Measurements from ENCODE around the gene CPNE6.

CPNE6 gene

DNA sequence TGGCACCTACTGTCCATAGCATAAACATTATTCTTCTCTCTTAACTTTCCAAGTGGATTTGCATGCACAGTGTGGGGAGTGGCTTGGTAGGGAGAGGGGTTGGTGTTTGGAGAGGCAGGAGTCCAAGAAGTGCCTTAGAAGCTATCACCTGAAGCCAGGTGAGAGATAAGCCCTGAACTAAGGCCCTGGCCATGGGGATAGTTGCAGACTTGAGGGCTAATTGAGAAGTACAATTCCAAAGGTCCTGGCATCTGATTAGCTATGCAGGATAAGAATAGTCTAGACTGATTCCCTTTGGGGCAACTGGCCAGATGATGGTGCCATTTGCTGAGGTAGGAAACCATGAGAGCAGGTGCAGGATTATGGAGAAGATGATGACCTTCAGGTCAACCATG is 20.7 kb downstream of the CPNE6 start:
- H3K9me3 ChIP-seq (ENCODE audit: control insufficient read depth, low read length): no peaks in the 10 kb centered on the region
- H3K4me3 ChIP-seq (ENCODE audit: extremely low read depth, insufficient read depth, low read length, poor library complexity, severe bottlenecking): no peak overlapping the region
- H3K36me3 ChIP-seq (ENCODE audit: control insufficient read depth, insufficient read depth, low read length): peaks cover 6% of the 10 kb centered on the region
- H3K4me1 ChIP-seq (ENCODE audit: control insufficient read depth, insufficient read depth, low read length, poor library complexity, severe bottlenecking): no peaks in the 10 kb centered on the region
- H3K27ac ChIP-seq (ENCODE audit: low read depth, low read length, severe bottlenecking): no peak overlapping the region

DNA sequence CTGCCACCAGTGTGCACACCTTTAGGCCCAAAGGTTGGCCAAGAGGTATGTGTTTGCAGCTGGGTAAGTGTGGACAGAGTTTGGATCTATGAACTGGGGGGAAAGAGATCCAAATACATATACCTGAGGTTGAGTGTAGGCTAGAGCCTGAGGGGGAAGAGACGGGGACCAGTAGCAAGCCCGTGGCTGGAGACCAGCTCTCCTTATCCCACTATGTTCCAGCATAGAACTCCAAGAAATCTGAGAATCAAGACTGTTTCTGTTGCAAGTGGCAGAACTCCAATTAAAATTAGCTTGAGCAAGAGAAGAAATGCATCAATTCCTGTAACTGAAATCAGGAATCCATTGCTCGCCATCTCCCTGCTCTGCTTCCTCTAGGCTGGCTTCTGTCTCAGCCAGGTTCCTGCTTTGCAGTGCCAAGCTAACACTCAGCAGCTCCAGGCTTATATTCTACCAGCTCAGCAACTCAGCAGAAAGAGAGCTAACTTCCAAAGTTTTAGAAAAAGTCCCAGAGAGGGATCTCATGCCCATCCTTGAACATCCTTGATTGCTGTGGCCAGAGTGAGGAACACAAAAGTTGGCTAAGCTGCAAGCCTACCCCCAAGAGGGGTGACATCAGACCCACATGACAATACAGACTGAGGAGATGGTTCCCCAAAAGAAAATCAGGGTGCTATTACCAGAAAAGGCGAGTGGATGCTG is 21.3 kb downstream of the CPNE6 start:
- WGBS, 2 experiments (ENCODE audit: insufficient coverage in 2 of 2): 90 to 100% methylated on average over 3 to 4 of the region's 4 CpGs
- Histone ChIP-seq H3K36me3 (ENCODE audit: control insufficient read depth, insufficient read depth, low read length) (peaks cover 6% of the 10 kb centered on the region), H3K9me3 (ENCODE audit: control insufficient read depth, low read length) (no peaks in the 10 kb centered on the region), H3K4me1 (ENCODE audit: control insufficient read depth, insufficient read depth, low read length, poor library complexity, severe bottlenecking) (no peaks in the 10 kb centered on the region), H3K4me3 (ENCODE audit: extremely low read depth, insufficient read depth, low read length, poor library complexity, severe bottlenecking) (no peak overlapping the region), H3K27ac (ENCODE audit: low read depth, low read length, severe bottlenecking) (no peak overlapping the region)

DNA sequence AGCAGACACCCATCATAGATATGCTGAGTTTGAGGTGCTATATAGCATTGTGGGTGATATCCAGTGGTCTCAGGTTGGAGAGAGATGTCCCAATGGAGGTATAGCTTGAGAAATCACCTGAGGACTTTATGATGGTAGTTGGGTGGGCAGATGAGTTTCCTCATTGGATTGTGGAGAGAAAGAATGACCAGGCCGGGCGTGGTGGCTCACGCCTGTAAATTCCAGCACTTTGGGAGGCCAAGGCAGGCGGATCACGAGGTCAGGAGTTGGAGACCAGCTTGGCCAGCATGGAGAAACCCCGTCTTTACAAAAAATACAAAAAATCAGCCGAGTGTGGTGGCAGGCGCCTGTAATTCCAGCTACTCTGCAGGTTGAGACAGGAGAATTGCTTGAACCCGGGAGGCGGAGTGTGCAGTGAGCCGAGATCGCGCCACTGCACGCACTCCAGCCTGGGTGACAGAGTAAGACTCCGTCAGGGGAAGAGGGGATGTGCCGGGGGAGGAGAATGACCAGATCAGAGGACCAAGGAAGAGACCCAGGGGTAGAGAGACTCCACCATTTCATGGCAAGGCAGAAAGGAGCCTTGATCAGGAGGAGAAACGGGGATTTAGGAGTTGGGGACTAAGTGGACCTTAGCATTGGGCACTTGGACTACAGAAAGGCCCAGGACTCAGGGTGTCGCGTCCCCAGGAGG is 22.0 kb downstream of the CPNE6 start:
- Histone ChIP-seq H3K36me3 (ENCODE audit: control insufficient read depth, insufficient read depth, low read length) (peaks cover 13% of the 10 kb centered on the region), H3K4me1 (ENCODE audit: control insufficient read depth, insufficient read depth, low read length, poor library complexity, severe bottlenecking) (no peaks in the 10 kb centered on the region), H3K27ac (ENCODE audit: low read depth, low read length, severe bottlenecking) (peak overlapping the region; percentile 78), H3K9me3 (ENCODE audit: control insufficient read depth, low read length) (no peaks in the 10 kb centered on the region), H3K4me3 (ENCODE audit: extremely low read depth, insufficient read depth, low read length, poor library complexity, severe bottlenecking) (peak overlapping the region; percentile 72)
- 84 to 88% methylated on average over 18 to 19 of the region's 19 CpGs for WGBS, 2 experiments (ENCODE audit: insufficient coverage in 2 of 2)

DNA sequence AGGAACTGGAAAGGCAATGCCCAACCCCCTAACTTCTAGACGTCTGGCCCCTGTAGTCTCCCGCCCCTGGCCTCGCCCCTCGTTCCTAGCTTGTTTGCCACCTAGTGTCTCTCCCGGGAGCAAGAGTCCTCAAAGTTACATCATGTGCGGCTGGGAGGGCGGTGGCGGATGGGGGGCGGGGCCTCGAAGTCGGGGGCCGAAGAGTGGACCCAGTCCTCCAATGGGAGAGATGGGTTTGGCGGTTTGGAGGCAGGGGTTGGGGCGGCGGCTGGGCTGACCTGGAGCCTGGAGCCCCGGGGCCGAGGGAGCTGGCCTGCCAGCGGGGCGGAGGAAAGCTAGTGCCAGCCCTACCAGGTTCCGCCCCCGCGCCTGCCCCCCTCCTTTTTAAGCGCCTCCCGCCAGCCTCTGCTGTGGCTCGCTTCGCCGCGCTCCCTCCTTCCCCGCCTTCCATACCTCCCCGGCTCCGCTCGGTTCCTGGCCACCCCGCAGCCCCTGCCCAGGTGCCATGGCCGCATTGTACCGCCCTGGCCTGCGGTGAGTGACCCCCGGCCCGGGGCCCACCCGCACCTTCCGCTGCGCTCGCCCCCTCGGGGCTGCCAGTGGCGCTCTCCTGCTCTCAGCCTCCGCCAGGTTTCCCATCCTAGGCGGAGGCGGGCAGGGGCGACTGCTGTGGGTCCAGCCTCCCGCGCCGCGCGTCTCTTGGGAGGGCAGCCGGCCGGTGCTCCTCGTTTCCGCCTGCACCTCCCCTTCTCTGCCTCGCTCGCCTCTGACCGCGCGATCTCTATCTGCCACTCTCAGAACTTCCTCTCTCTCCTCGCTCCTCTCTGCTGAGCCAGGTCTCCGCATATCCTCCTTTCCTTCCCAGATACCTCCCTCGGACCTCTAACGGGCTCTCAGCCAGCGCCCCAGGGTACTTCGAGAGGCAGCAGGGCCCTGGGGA is 22.8 kb downstream of the CPNE6 start, which contains the start of gene PCK2:
Gene PCK2 (plus strand): TSS at position 411 of the 940 bp plus-strand sequence. CDS start 95 bp downstream, at position 506.
- H3K36me3 ChIP-seq (ENCODE audit: control insufficient read depth, insufficient read depth, low read length): peaks cover 22% of the 10 kb centered on the region
- no peaks in the 10 kb centered on the region for H3K9me3 ChIP-seq (ENCODE audit: control insufficient read depth, low read length)
- 1% methylated on average over 59 to 61 of the region's 68 CpGs for WGBS, 2 experiments (ENCODE audit: insufficient coverage in 2 of 2)
- peak within 1 kb of the TSS; percentile 72 for H3K4me3 ChIP-seq (ENCODE audit: extremely low read depth, insufficient read depth, low read length, poor library complexity, severe bottlenecking)
- peak within 1 kb of the TSS; percentile 88 for H3K27ac ChIP-seq (ENCODE audit: low read depth, low read length, severe bottlenecking)
- no peaks in the 10 kb centered on the region for H3K4me1 ChIP-seq (ENCODE audit: control insufficient read depth, insufficient read depth, low read length, poor library complexity, severe bottlenecking)

DNA sequence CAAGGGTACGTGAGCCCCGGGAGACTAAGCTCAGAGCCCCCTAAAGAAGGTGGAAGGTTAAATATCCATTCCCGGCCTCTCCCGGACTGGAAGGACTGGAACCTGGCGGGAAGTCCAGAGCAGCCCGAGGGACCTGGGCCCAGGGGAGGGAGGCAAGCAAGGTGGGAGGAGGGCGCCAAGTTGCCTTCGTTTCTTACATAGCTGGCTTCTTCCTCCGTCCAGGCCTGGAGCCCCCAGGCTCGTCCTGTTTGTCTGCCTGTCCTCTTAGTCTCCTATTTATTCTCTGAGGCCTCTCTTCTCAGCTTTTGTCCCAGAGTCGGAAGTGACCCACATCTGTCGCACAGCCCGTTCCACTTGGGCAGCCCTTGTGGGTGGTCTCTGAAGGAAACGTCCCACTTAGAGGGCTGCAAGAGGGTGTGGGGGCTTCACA is 23.5 kb downstream of the CPNE6 start:
- peaks cover 28% of the 10 kb centered on the region for H3K36me3 ChIP-seq (ENCODE audit: control insufficient read depth, insufficient read depth, low read length)
- H3K27ac ChIP-seq (ENCODE audit: low read depth, low read length, severe bottlenecking): peak overlapping the region; percentile 88
- H3K9me3 ChIP-seq (ENCODE audit: control insufficient read depth, low read length): no peaks in the 10 kb centered on the region
- H3K4me1 ChIP-seq (ENCODE audit: control insufficient read depth, insufficient read depth, low read length, poor library complexity, severe bottlenecking): no peaks in the 10 kb centered on the region
- peak overlapping the region; percentile 72 for H3K4me3 ChIP-seq (ENCODE audit: extremely low read depth, insufficient read depth, low read length, poor library complexity, severe bottlenecking)
- 15 to 19% methylated on average over 13 of the region's 14 CpGs for WGBS, 2 experiments (ENCODE audit: insufficient coverage in 2 of 2)

DNA sequence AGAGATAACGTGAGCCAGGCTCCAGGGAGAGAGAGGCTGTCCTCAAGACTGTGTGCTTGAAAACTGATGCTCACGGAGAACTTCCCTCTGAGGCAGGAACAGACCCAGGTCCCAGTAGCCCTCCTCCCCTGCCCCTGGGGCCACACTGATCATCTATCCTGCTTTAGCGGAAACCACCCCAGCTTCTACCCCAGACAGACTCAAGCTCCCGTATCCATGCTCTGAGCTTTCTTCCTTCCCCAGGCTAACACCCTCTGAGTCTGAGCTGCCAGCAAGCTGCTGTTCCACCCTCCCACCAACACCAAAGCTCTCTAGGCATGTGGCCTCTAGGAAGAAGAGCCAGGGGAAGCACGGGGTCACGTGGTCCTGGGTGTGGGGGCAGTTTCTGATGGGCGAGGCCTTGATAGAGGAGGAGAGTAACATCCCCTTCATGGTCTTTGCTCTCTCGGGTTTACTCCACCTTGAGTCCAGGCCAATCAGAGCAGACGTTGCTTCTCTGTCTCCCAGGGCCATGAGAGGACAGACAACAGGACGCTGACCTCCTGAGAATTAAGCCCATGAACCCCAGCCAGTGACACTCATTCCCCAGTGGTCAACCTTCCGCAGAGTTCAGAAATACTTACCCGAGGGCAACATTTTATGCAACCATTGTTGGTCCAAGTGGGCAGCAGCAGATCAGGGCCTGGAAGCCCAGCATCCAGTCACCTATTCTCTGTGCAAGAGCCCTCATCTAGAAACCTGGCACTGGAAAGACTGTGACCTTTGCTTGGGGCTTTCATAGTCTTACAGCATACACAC is 24.1 kb downstream of the CPNE6 start:
- H3K4me1 ChIP-seq (ENCODE audit: control insufficient read depth, insufficient read depth, low read length, poor library complexity, severe bottlenecking): no peaks in the 10 kb centered on the region
- WGBS, 2 experiments (ENCODE audit: insufficient coverage in 2 of 2): 51 to 61% methylated on average over 8 to 12 of the region's 12 CpGs
- H3K36me3 ChIP-seq (ENCODE audit: control insufficient read depth, insufficient read depth, low read length): peaks cover 35% of the 10 kb centered on the region
- H3K27ac ChIP-seq (ENCODE audit: low read depth, low read length, severe bottlenecking): peak overlapping the region; percentile 88
- peak overlapping the region; percentile 72 for H3K4me3 ChIP-seq (ENCODE audit: extremely low read depth, insufficient read depth, low read length, poor library complexity, severe bottlenecking)
- no peaks in the 10 kb centered on the region for H3K9me3 ChIP-seq (ENCODE audit: control insufficient read depth, low read length)

DNA sequence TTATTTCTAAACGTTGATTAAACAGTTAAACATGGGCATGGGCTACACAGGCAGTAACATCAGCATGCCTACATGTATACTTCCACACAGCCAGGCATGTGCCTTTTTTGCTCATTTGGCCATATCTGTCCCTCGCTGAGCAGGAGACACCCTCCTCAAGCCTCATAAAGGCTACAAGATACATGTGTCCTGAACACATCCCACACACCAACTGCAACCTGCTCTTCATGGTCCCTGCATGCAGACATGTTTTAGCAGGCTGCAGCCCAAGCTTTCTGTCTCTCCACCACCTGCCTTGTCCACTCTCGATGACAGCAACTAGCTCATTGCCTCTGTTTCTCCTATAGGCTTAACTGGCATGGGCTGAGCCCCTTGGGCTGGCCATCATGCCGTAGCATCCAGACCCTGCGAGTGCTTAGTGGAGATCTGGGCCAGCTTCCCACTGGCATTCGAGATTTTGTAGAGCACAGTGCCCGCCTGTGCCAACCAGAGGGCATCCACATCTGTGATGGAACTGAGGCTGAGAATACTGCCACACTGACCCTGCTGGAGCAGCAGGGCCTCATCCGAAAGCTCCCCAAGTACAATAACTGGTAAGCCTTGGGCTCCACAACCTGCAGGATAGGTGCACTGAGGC is 25.3 kb downstream of the CPNE6 start:
- no peak overlapping the region for H3K27ac ChIP-seq (ENCODE audit: low read depth, low read length, severe bottlenecking)
- H3K36me3 ChIP-seq (ENCODE audit: control insufficient read depth, insufficient read depth, low read length): peaks cover 46% of the 10 kb centered on the region
- 93 to 95% methylated on average over 6 to 8 of the region's 8 CpGs for WGBS, 2 experiments (ENCODE audit: insufficient coverage in 2 of 2)
- no peak overlapping the region for H3K4me3 ChIP-seq (ENCODE audit: extremely low read depth, insufficient read depth, low read length, poor library complexity, severe bottlenecking)
- H3K9me3 ChIP-seq (ENCODE audit: control insufficient read depth, low read length): no peaks in the 10 kb centered on the region
- no peaks in the 10 kb centered on the region for H3K4me1 ChIP-seq (ENCODE audit: control insufficient read depth, insufficient read depth, low read length, poor library complexity, severe bottlenecking)

DNA sequence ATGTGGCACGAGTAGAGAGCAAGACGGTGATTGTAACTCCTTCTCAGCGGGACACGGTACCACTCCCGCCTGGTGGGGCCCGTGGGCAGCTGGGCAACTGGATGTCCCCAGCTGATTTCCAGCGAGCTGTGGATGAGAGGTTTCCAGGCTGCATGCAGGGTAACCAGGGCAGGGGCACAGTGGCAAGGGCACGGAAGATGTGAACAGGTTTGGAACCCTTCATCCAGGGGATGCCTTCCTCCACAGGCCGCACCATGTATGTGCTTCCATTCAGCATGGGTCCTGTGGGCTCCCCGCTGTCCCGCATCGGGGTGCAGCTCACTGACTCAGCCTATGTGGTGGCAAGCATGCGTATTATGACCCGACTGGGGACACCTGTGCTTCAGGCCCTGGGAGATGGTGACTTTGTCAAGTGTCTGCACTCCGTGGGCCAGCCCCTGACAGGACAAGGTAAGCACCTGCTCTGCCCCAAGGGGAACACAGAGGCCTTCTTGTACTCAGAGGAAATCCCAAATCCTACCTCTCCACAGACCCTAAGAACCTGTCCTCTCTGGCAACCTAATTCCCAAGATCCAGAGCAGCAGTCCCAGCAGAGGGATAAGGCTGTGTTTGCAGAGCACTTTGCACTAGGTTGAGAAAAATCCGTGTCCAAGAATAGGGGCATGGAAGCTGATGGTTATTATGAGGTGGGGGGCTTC is 27.0 kb downstream of the CPNE6 start:
- peaks cover 61% of the 10 kb centered on the region for H3K36me3 ChIP-seq (ENCODE audit: control insufficient read depth, insufficient read depth, low read length)
- 90 to 93% methylated on average over 14 to 16 of the region's 16 CpGs for WGBS, 2 experiments (ENCODE audit: insufficient coverage in 2 of 2)
- H3K27ac ChIP-seq (ENCODE audit: low read depth, low read length, severe bottlenecking): no peak overlapping the region

DNA sequence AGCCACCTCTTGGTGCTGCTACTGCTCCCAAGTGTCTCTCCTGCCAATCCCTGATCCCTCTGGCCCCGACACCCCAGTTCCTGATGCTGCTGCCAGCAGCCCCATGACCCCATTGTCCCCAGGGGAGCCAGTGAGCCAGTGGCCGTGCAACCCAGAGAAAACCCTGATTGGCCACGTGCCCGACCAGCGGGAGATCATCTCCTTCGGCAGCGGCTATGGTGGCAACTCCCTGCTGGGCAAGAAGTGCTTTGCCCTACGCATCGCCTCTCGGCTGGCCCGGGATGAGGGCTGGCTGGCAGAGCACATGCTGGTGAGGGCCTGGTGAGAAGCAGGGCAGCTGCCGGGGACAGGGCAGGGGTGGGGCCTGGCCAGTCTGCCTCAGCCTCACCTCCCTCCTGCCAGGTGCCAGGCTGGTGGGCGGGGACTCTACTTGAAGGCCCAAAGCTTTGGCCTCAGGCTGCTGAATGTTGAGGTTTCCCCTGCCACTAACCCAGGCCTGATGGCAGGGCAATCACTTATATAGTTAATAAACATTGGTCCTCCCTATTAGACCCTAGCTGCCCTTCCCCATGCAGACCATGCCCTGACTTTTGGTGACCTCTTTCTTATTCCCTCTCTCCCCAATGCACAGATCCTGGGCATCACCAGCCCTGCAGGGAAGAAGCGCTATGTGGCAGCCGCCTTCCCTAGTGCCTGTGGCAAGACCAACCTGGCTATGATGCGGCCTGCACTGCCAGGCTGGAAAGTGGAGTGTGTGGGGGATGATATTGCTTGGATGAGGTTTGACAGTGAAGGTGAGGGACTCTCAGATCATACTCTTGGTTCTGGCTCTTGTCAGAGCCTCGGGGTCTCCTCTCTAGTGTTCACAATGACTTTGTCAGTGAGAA is 27.8 kb downstream of the CPNE6 start:
- Histone ChIP-seq H3K27ac (ENCODE audit: low read depth, low read length, severe bottlenecking) (no peak overlapping the region), H3K4me1 (ENCODE audit: control insufficient read depth, insufficient read depth, low read length, poor library complexity, severe bottlenecking) (no peaks in the 10 kb centered on the region), H3K4me3 (ENCODE audit: extremely low read depth, insufficient read depth, low read length, poor library complexity, severe bottlenecking) (no peak overlapping the region), H3K9me3 (ENCODE audit: control insufficient read depth, low read length) (no peaks in the 10 kb centered on the region), H3K36me3 (ENCODE audit: control insufficient read depth, insufficient read depth, low read length) (peaks cover 69% of the 10 kb centered on the region)
- 97 to 98% methylated on average over 14 to 16 of the region's 17 CpGs for WGBS, 2 experiments (ENCODE audit: insufficient coverage in 2 of 2)

More for the DNA sequence above, 27.0 kb downstream of the CPNE6 start:
- no peaks in the 10 kb centered on the region for H3K4me1 ChIP-seq (ENCODE audit: control insufficient read depth, insufficient read depth, low read length, poor library complexity, severe bottlenecking)
- H3K4me3 ChIP-seq (ENCODE audit: extremely low read depth, insufficient read depth, low read length, poor library complexity, severe bottlenecking): no peak overlapping the region
- no peaks in the 10 kb centered on the region for H3K9me3 ChIP-seq (ENCODE audit: control insufficient read depth, low read length)
